Breast epithelium (tissue), 4 donors: ENCODE measurements around the gene GNAZ. TPM values are rescaled to one million over a fixed set of nuclear protein-coding genes. Genes with fewer than 3 reads are reported as not detected.

ENCODE experiments used
- DNase-seq, 2 donors: peaks; one replicate each; pipeline ENCODE4 v3.0.0-alpha.2; 2019; ENCODE audit warnings: low spot score in 2 of 2
- H3K27ac ChIP-seq, 2 donors: fragments of 200-600 bp; sonication (generic) in 1 of 2; one replicate each; pipeline ENCODE4 v1.5.1; 2016 to 2019; ENCODE audit warnings: mild to moderate bottlenecking in 1 of 2
- H3K27me3 ChIP-seq, 2 donors: fragments of 200-600 bp; sonication (generic) in 1 of 2; one replicate each; pipeline versions ENCODE4 v1.5.1 to v1.6.0; 2017 to 2019; ENCODE audit warnings: control low read depth in 1 of 2, mild to moderate bottlenecking in 1 of 2
- H3K36me3 ChIP-seq: fragments of 200-600 bp; one replicate; pipeline ENCODE4 v1.5.1; 2019
- H3K4me1 ChIP-seq, 2 donors: fragments of 200-600 bp; sonication (generic); one replicate each; pipeline ENCODE4 v1.5.1; 2016 to 2019; ENCODE audit warnings: control low read depth in 1 of 2
- H3K4me3 ChIP-seq, 3 donors: fragments of 200-600 bp; sonication (generic); 1 replicate in 2 of 3; 2 replicates in 1 of 3; pipeline ENCODE4 v1.5.1; 2016 to 2019; ENCODE audit warnings: mild to moderate bottlenecking in 3 of 3, moderate library complexity in 2 of 3
- H3K9me3 ChIP-seq, 2 donors: fragments of 200-600 bp; sonication (generic) in 1 of 2; one replicate each; pipeline ENCODE4 v1.5.1; 2016 to 2019; ENCODE audit warnings: control low read depth in 1 of 2
- POLR2A ChIP-seq: fragments of 450-650 bp; IDR thresholded peaks from one replicate; pipeline ENCODE4 v1.6.1; 2016; ENCODE audit warnings: antibody characterized with exemption, mild to moderate bottlenecking, moderate library complexity
- POLR2AphosphoS5 ChIP-seq, 3 donors: sonication (generic); formaldehyde crosslinking; IDR thresholded peaks; one replicate each; pipeline ENCODE4 v1.6.1; 2017; ENCODE audit warnings: antibody characterized with exemption in 3 of 3
- intact Hi-C: fragments of 100-400 bp; cut with DNase I; formaldehyde crosslinking; loops from one replicate; pipeline ENCODE4 v1.15.1; 2023; ENCODE audit warnings: low total_unique reads
- total RNA-seq, 3 donors: library from RNA; depleted of rRNA; stranded (reverse); fragments of >200 nt; gene quantifications; one replicate each; pipeline ENCODE4 v1.1.0, GENCODE V29; 2016
- TF ChIP-seq, protein P1 (sequence below), 3 donors: fragments of 450-650 bp; IDR thresholded peaks; one replicate each; pipeline ENCODE4 v1.5.1; 2016 to 2017; ENCODE audit warnings: antibody characterized with exemption in 3 of 3, mild to moderate bottlenecking in 3 of 3, moderate library complexity in 3 of 3

The GNAZ gene
- total RNA-seq, 3 donors from 2014 or later = 5.0 to 15.7 (median 5.3) TPM

DNA sequence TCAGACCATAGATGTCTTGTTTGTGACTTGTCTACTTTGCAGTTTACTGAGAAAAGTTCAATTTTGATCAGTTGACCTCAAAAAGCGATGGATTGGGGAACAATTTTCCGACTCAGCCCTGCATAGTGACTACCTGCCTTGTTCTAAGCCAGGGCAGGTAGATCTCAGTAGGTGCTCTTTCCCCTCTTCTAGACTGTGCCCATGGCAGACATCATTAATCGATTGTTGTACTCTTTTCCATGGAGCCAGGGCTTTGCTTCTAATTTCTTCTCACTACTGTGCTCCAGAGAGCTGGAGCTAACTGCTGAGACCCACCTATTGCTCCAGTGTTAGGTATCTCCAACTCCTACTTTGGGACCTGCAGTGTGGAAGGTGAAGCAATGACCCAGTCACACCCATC is 84.8 kb downstream of the GNAZ start:
- Histone ChIP-seq H3K36me3 (no peaks in the 10 kb centered on the region), H3K4me3 (no peak overlapping the region), H3K27ac (no peak overlapping the region), H3K27me3 (no peaks in the 10 kb centered on the region), H3K4me1 (no peaks in the 10 kb centered on the region), H3K9me3 (no peaks in the 10 kb centered on the region)
- intact Hi-C loops = no loop called here
- DNase-seq = no peak
- no peak for TF ChIP-seq POLR2A
- TF ChIP-seq, protein P1, sequence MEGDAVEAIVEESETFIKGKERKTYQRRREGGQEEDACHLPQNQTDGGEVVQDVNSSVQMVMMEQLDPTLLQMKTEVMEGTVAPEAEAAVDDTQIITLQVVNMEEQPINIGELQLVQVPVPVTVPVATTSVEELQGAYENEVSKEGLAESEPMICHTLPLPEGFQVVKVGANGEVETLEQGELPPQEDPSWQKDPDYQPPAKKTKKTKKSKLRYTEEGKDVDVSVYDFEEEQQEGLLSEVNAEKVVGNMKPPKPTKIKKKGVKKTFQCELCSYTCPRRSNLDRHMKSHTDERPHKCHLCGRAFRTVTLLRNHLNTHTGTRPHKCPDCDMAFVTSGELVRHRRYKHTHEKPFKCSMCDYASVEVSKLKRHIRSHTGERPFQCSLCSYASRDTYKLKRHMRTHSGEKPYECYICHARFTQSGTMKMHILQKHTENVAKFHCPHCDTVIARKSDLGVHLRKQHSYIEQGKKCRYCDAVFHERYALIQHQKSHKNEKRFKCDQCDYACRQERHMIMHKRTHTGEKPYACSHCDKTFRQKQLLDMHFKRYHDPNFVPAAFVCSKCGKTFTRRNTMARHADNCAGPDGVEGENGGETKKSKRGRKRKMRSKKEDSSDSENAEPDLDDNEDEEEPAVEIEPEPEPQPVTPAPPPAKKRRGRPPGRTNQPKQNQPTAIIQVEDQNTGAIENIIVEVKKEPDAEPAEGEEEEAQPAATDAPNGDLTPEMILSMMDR (IDR thresholded peaks at IDR 0.05) = no peak
- TF ChIP-seq POLR2AphosphoS5 (IDR thresholded peaks at IDR 0.05) = no peak

DNA sequence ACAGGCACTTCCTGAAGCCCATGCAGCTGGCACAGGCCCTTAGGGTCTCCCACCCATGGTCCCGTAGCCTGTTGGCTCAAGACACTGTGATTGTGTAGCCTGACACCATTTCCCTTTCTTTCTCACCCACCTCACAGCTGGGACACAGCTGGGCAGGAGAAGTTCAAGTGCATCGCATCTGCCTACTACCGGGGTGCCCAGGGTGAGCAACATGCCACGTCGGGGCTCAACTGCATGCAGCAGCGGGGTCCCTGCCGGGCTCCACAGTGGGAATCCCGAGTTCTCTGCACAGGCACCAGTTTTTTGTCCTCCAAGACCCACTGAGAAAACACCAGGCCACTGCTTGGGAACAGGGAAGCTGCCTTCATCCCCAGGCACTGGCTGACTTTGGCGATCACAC is 85.5 kb downstream of the GNAZ start:
- Histone ChIP-seq H3K36me3 (no peaks in the 10 kb centered on the region), H3K9me3 (no peaks in the 10 kb centered on the region), H3K27me3 (no peaks in the 10 kb centered on the region), H3K4me1 (no peaks in the 10 kb centered on the region), H3K27ac (no peak overlapping the region), H3K4me3 (no peak overlapping the region)
- intact Hi-C loops = no loop called here
- no peak for TF ChIP-seq POLR2AphosphoS5 (IDR thresholded peaks at IDR 0.05)
- TF ChIP-seq POLR2A = no peak
- TF ChIP-seq, protein P1 (IDR thresholded peaks at IDR 0.05) = no peak
- DNase-seq = no peak

DNA sequence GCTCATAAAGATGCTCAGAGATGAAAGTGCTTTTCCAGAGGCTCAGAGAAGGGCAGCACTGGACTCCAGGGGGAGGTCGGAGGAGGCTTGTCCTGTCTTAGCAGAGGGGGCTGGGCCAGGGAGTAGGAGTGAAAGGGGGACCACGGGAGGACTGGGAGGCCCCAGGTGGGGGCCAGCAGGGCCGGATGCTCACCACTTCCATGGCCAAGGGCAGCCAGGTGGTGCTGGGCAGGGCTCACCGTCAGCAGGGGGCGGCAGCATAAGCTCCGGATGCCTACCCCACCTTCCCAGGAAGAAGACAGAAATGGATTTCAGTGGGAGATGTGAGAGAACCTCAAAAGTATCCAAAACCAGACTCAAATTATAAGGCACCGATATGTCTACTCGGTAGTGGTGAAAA is 86.0 kb downstream of the GNAZ start:
- H3K27me3 ChIP-seq = no peaks in the 10 kb centered on the region
- H3K4me1 ChIP-seq = no peaks in the 10 kb centered on the region
- no peak for DNase-seq
- intact Hi-C loops = no loop called here
- no peak overlapping the region for H3K4me3 ChIP-seq
- H3K36me3 ChIP-seq = no peaks in the 10 kb centered on the region
- TF ChIP-seq, protein P1 (IDR thresholded peaks at IDR 0.05) = no peak
- TF ChIP-seq POLR2A (no peak), POLR2AphosphoS5 (IDR thresholded peaks at IDR 0.05) (no peak)
- H3K9me3 ChIP-seq = no peaks in the 10 kb centered on the region
- no peak overlapping the region for H3K27ac ChIP-seq

DNA sequence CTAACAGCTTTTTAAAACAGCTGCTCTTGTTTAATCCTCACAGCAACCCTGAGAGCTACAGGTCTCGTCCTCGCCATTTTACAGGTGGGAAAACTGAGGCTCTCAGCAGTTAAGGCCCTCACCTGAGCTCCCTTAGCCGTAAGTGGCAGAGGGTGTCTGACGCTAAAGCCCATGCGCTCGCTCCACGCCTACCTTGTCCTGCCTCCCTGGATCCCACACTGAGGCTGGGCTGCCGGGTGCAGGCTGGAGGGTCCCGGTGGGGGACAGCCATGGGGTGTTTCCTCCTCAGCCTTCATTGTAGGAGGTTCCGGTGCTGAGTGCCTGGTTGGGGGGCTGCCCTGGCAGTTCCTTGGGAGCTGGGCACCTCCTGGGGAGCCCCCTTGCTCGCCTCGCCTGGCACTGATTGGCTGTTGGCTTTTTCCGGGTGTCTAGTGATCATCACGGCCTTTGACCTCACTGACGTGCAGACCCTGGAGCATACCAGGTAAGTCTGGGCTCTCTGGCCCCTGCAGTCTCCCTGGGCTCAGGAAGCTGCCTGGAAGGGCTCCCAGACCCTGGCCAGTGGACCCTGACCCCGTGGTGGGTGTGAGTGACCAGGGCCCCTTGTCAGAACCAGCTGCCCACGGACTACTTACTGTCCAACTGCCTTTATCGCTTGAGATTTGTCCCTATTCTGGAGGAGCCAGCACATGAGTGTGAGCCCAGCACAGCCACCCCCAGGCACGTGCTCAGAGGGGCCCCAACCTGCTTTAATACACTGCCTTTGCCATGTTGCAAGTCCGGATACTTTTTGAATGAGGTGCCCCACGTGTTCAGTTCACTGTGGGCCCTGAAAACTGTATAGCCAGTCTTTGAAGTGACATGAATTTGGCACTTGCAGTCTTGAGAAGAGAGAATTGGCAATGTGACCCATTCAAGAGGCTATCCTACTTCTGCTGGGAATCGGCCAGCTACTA is 87.5 kb downstream of the GNAZ start:
- TF ChIP-seq, protein P1 (IDR thresholded peaks at IDR 0.05) = no peak
- TF ChIP-seq POLR2AphosphoS5 (IDR thresholded peaks at IDR 0.05) = no peak
- TF ChIP-seq POLR2A = no peak
- no peak overlapping the region for H3K27ac ChIP-seq
- H3K9me3 ChIP-seq = no peaks in the 10 kb centered on the region
- no peaks in the 10 kb centered on the region for H3K4me1 ChIP-seq
- no peak for DNase-seq
- intact Hi-C loops = no loop called here
- H3K4me3 ChIP-seq = no peak overlapping the region
- no peaks in the 10 kb centered on the region for H3K36me3 ChIP-seq
- no peaks in the 10 kb centered on the region for H3K27me3 ChIP-seq

DNA sequence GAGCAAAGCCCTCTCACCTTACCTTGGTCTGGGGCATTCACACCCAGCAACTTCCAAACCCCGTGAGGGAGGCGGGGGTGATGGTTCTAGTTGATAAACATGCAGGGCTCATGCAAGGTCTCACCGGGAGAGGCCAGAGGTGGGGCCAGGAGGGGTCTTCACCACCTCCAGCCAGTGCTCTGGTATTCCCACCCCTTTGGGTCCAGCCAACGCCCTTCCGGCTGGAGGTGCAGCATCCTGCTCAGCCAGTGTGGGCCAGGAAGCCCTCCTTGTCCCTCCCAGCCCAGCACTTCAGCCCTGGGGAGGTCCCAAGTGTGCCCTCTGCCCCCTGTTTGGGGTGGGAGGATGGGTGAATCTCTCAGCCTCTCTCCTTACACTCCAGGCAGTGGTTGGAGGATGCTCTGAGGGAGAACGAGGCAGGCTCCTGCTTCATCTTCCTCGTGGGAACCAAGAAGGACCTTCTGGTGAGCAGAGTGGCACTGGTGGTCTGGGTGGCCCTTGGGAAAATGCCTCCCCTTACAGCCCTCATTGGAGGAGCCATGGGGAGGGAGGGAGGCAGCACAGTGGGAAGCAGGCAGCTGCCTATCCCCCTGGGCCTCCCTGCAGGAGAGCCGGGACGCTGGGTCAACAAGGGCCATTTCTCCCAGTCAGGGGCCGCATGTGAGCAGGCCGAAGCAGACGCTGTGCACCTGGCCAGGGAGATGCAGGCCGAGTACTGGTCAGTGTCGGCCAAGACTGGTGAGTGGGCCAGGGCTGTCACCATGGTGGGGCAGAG is 88.4 kb downstream of the GNAZ start:
- Histone ChIP-seq H3K27me3 (no peaks in the 10 kb centered on the region), H3K4me1 (no peaks in the 10 kb centered on the region), H3K4me3 (no peak overlapping the region), H3K9me3 (no peaks in the 10 kb centered on the region), H3K27ac (no peak overlapping the region), H3K36me3 (no peaks in the 10 kb centered on the region)
- DNase-seq = no peak
- intact Hi-C loops = no loop called here
- TF ChIP-seq, protein P1 (IDR thresholded peaks at IDR 0.05) = no peak
- no peak for TF ChIP-seq POLR2AphosphoS5 (IDR thresholded peaks at IDR 0.05)
- TF ChIP-seq POLR2A = no peak
